ENCODE results near the gene PSMC3.

The PSMC3 gene

GRCh38 chr11:47426062-47426956 is at the start of gene PSMC3:
Gene PSMC3 (minus strand): TSS chr11:47426439. CDS start chr11:47426279, 160 bp downstream.
- DNase-seq (ENCODE audit: low read depth): peak; percentile 76

- DNase-seq (ENCODE audit: low read depth): no peak
These were observed 44.4 kb upstream of the PSMC3 start for GRCh38 chr11:47470671-47471070.

GRCh38 chr11:47469361-47470179 is 43.3 kb upstream of the PSMC3 start:
- DNase-seq (ENCODE audit: low read depth): no peak

DNA sequence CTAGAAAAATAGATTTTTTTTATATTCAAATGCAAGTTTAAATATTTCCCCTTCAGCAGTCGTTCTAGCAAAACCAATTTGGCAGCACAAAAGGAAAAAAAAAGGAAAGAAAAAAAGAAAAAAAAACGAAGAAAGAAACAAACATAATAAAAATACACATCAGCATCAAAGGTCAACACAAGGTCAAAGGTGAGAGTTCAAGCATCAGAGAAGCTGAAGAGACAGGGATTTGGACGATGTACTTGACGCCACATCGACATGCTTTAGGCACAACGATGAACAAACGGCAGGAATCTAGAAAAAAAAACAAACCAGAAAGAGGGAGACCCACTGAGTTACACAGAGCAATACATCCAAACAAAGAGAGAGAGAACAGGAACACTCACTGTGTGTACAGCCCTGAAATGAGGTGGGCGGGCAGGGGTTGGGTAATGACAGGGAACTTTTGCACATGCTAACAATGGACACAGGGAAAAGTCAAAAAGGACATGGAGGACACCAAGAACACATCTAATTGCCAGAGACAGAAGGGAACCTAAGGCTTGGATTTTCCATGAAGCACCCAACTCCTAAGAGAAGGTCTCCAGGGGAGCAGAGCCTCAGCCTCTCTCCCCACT is 42.5 kb upstream of the PSMC3 start:
- DNase-seq (ENCODE audit: low read depth): no peak

- DNase-seq (ENCODE audit: low read depth): no peak
These were observed 41.1 kb upstream of the PSMC3 start for GRCh38 chr11:47467357-47467756.

DNA sequence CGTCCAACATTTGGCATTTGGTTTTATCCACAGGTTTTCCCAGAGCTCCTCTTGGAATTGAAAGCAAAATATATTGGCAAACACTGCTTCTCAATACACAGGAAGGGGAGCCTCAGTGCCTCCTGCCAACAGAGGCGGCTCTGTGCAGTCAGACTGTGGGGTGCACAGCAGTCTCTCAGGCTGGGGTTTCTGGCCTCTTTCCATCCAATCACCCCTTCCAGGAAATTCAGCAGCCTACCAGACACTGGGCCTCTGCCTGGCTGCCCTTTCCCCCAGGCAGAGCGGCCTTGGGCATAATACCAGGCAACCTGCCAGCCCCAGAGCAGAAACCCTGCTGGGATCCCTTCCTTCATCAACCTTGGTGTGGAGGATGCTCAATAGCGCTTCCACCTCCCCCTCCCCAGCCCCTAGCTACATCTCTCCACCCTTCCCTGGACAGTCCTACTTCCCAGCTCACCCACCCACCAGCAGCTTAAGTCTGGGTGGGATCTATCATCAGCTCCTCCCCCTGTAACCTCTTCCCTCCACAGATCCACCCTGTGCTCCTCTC is 40.5 kb upstream of the PSMC3 start:
- no peak for DNase-seq (ENCODE audit: low read depth)

DNA sequence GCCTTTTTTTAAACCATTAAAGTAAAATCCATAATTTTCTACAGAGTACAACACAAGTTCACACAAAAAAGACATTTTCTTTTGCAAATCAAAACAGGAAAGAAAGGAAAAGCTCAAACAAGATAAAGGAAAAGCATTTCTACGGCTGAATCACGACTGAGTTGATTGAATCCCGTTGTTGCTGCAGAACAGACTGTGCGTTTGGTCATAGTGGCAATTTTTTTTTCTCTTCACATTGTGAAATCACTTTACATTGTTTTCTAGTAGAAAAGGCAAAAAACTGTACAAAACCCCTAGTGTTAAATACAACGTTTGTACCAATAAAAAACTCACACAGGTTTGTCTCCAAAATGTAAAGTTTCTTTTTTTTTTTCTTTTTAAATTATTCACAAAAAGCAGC is 40.0 kb upstream of the PSMC3 start:
- no peak for DNase-seq (ENCODE audit: low read depth)

GRCh38 chr11:47464483-47464882 is 38.2 kb upstream of the PSMC3 start:
- DNase-seq (ENCODE audit: low read depth): no peak

- DNase-seq (ENCODE audit: low read depth): no peak
These were observed 35.6 kb upstream of the PSMC3 start for GRCh38 chr11:47461876-47462275.

- DNase-seq (ENCODE audit: low read depth): no peak
These were observed 34.5 kb upstream of the PSMC3 start for GRCh38 chr11:47460571-47461235.

DNA sequence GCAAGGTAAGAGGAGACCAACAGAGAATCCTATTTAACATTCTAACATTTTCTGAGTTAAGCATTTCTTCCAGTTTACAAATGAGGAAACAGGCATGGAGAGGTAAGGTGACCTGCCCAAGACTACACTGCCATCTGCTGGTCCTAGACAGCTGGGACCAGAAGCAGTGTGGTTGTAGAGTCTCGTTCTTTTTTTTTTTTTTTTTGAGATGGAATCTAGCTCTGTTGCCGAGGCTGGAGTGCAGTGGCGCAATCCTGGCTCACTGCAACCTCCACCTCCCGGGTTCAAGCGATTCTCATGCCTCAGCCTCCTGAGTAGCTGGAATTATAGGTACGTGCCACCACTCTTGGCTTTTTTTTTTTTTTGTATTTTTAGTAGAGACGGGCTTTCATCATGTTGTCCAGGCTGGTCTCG is 28.0 kb upstream of the PSMC3 start:
- DNase-seq (ENCODE audit: low read depth): peak; percentile 35

DNA sequence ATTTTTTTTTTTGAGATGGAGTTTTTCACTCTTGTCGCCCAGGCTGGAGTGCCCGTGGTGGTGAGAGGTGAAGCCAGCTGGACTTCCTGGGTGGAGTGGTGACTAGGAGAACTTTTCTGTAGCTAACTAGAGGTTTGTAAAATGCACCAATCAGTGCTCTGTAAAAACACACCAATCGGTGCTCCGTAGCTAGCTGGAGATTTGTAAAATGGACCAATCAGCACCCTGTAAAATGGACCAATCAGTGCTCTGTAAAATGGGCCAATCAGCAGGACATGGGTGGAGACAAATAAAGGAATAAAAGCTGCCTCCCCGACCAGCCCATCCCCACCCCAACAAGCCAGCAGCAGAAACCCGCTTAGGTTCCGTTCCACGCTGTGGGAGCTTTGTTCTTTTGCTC is 27.1 kb upstream of the PSMC3 start:
- DNase-seq (ENCODE audit: low read depth): no peak

- DNase-seq (ENCODE audit: low read depth): no peak
These were observed 25.8 kb upstream of the PSMC3 start for GRCh38 chr11:47451990-47452389.

GRCh38 chr11:47451436-47451835 is 25.2 kb upstream of the PSMC3 start:
- no peak for DNase-seq (ENCODE audit: low read depth)

- no peak for DNase-seq (ENCODE audit: low read depth)
These were observed 23.3 kb upstream of the PSMC3 start for GRCh38 chr11:47449541-47449940.

- DNase-seq (ENCODE audit: low read depth): no peak
These were observed 22.6 kb upstream of the PSMC3 start, which contains the start of gene RAPSN for GRCh38 chr11:47448566-47449427. Gene RAPSN (minus strand): TSS chr11:47449136. CDS start chr11:47448964, 172 bp downstream.

- DNase-seq (ENCODE audit: low read depth): no peak
These were observed 21.7 kb upstream of the PSMC3 start for GRCh38 chr11:47447906-47448305.

DNA sequence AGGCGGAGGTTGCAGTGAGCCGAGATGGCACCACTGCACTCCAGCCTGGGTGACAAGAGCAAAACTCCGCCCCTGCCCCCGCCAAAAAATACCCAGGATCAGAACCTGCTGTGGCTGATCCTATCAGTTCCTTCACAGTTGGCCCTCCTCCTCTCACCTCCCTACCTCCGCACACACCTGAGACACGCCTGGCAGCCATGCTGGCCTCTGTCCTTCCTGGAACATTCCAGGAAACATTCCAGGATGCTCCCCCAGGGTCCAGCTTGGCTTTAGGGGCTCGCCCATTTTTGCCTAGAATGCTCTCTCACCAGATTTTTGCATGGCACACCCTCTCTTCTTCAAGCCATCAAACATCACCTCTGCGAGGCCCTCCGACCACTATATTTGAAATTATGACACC is 20.6 kb upstream of the PSMC3 start:
- no peak for DNase-seq (ENCODE audit: low read depth)

- DNase-seq (ENCODE audit: low read depth): no peak
These were observed 19.6 kb upstream of the PSMC3 start for GRCh38 chr11:47445840-47446239.

GRCh38 chr11:47443817-47444216 is 17.6 kb upstream of the PSMC3 start:
- no peak for DNase-seq (ENCODE audit: low read depth)

Data from CMK (cell line).